NB4 (cell line): ENCODE results near the gene ZNF784.

ENCODE experiments used
- TF ChIP-seq, protein P1 (sequence below): IDR thresholded peaks from one replicate; pipeline ENCODE4 v1.5.1; 2012; ENCODE audit warnings: low read depth, low read length
- TF ChIP-seq, protein P2 (sequence below): IDR thresholded peaks from 2 replicates; pipeline ENCODE4 v1.6.1; 2011; ENCODE audit warnings: low read depth, low read length

DNA sequence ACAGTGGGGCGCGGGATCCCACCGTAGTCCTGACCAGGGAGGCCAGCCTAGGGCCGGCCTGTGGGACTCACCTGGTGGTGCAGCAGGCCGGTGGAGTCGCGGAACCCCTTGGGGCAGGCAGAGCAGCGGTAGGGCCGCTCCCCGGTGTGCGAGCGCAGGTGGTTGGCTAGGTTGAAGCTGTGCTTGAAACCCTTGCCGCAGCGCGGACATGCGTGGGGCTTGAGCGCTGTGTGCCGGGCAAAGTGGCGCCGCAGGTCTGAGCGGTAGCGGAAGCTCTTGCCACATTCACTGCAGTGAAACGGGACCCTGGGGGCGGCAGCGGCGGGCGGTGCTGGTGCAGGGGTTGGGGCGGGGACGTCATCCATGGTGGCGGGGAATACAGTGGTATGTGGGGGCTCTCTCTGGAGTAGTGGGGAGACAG, 26.9 kb downstream of the ZNF784 start:
- TF ChIP-seq, protein P1, sequence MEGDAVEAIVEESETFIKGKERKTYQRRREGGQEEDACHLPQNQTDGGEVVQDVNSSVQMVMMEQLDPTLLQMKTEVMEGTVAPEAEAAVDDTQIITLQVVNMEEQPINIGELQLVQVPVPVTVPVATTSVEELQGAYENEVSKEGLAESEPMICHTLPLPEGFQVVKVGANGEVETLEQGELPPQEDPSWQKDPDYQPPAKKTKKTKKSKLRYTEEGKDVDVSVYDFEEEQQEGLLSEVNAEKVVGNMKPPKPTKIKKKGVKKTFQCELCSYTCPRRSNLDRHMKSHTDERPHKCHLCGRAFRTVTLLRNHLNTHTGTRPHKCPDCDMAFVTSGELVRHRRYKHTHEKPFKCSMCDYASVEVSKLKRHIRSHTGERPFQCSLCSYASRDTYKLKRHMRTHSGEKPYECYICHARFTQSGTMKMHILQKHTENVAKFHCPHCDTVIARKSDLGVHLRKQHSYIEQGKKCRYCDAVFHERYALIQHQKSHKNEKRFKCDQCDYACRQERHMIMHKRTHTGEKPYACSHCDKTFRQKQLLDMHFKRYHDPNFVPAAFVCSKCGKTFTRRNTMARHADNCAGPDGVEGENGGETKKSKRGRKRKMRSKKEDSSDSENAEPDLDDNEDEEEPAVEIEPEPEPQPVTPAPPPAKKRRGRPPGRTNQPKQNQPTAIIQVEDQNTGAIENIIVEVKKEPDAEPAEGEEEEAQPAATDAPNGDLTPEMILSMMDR, result no peak
- TF ChIP-seq, protein P2, sequence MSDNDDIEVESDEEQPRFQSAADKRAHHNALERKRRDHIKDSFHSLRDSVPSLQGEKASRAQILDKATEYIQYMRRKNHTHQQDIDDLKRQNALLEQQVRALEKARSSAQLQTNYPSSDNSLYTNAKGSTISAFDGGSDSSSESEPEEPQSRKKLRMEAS, result no peak
